GM11168 (cell line): ENCODE results near the gene LOXL4.
"Not testable (repeated sequence)": the region's sequence is repeated elsewhere in the genome, so short reads cannot be mapped to it uniquely, and the experiment has no call there.

ENCODE experiments used
- in situ Hi-C: fragments of 300-500 bp; cut with MboI; formaldehyde crosslinking; loops from one replicate; pipeline ENCODE4 v1.12.0; 2022; ENCODE audit warnings: low sequenced_read_pairs; ENCODE audit not compliant: unreplicated experiment

Gene LOXL4

DNA sequence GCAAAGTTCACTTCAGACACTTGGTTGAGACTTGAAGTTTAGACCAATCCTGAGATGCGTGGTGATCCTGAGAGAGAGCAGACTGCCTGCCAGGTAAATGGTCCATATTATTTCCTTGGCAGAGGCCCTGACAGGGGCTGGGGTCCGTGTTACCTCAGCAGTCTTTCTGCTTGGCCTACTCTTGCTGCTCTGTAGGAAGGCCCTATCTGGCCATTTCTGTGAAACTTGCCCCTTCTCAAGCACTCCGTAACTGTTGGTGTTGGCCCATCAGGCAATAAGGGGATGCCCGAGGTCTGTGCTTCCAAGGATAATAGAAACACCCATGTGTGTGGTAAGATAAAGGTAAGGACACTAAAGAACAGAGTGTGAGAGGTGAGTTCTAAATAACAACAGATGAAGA lies 20.0 kb downstream of the LOXL4 start:
- in situ Hi-C loops: no loop called here

DNA sequence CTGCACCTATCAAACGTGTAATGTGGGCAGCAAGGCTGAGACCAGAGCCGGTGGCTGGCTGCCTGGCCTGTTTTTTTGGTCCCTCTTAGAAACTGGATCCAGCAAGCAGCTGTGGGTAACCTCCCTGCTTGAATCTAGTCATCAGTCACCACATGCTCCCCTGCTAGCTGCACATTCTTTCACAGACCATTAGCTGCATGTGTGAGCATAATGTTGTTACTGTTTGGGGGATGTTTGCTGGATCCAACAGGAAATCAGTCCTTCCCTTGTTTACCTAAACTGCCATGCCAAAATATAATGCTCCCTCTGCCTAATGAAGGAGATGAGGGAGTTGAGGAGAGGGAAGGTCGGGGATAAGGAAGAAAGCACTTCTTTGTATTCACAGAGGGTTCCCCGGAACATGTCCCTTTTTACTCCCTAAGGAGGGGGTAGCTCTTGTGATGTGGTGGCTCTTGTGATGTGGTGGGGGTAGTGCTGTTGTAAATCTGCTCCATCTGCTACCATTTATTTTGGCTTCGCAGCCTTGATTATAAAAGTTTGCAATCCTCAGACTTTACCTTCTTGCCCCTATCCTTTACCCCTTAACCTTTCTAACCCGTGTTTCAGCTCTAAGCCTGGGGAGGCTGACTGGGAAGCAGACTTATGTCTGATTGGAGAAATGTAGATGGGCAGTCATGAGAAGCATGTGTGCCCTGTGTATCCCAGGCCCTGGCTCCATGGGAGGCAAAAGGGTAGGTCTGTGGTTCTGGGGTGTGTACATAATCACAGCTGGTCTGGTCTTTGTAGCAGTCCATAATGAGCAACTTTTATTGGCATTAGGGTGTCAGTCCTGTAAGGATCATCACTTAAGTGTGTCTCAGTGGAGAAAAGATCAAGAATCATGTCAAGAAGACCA lies 20.8 kb downstream of the LOXL4 start:
- in situ Hi-C loops: no loop called here

DNA sequence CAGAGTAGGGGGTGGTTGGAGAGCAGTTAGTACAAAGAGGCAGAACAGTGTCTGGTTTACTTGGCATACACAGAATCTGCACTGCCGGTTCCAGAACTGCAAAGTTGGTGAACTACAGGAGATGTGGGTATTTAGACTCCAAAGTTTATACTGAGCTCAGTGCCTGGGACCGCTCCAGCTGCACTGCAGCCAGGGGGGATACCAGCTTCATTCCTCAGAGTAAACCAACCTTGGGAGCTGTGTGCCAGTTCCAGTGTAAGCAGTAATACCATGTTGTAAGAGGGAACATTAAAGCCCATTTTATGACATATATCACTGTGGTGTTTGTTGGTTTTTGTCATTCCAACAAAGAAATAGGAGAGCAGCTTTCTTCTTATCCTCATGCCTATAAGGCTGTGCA lies 23.4 kb downstream of the LOXL4 start:
- in situ Hi-C loops: no loop called here

DNA sequence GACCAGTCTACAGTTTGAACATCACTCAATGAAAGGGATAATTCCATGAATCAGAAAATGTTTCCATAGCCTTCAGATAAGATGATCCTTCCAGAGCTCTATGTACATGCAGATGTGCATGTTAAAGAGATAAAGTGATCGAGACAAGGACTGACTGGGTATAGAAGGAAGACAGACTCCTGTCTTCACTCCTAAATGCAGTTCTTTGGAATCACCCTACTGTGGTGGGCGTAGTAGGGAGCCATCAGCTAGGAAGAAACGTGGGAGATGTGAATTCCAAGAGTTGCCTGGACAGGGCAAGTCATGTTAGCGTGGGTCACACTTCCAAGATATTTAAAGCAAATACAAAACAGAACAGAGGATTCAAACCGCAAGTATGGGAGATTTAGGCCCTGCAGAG lies 23.9 kb downstream of the LOXL4 start:
- in situ Hi-C loops: no loop called here

DNA sequence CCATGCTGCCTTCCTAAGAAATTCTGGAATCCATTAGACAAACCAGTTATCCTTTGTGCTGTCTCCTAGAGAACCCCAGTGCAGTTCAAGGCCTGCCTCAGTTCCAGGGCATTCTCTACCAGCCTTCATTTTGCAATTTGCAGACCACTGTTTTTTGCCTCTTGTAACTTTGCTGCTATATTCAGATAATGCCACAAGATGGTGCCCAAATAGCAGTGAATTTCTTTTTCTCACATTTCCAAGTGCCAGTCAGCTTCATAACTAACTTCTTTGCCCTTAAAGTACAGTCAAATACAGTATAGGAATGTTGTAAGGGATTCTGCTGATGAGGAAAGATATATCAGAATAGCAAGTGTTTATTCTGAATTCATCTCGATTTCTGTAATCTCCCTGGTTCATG lies 25.2 kb downstream of the LOXL4 start:
- in situ Hi-C loops: no loop called here

DNA sequence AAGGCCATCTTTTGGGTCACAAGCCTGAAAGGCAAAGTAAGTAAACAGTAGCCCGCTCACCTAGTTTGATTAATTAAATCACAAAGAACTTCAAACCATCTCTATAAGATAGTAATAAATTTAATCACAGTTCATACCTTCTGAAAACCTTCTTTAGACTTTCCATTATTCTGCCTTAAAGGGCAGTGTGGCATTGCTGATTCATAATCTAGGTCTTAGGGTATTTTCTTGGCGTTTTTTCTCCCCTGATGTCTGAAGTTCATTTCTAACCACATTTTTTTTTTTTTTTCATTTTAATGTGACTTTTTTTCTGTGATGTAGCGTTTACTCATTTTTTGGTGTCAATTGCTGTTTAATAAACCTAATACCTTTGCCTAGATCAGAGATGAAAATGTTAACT lies 27.5 kb downstream of the LOXL4 start:
- in situ Hi-C loops: no loop called here

DNA sequence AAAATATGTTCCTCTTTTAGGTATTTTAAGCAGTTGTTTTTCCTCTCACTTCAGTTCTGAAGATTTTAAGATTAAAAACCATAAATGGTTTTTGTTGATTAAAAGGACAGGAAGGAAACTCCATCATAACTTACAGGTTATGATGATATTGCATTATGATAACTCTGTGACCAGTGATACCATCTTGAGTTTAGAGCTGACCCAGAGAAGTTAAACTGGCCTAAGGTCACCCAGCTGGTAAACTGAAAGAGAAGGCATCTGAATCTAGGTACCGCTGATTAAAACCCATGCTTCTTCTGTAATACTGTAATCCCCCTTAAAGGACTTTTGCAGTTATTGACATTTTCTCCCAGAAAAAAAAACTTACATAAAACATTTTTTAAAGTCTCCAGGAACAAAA lies 29.6 kb downstream of the LOXL4 start:
- in situ Hi-C loops: no loop called here

DNA sequence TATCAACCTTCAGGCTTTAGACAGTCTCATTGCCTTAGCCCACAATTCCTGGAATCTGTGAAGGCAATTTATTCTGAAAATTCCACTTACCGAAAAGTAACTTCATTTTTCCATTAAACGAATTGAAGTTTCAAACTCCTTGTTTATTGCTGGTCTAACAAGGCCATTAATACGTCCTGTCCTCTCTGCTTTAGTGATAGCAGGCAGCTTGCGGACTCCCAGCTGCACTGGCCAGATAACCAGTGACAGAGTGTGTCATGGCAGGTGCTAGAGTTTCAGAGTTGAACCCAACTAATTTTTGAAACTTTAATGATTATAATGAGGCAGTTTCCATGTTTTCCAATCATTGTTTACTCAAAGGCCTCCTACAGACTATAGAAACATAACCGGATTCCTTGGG lies 31.1 kb downstream of the LOXL4 start:
- in situ Hi-C loops: no loop called here

DNA sequence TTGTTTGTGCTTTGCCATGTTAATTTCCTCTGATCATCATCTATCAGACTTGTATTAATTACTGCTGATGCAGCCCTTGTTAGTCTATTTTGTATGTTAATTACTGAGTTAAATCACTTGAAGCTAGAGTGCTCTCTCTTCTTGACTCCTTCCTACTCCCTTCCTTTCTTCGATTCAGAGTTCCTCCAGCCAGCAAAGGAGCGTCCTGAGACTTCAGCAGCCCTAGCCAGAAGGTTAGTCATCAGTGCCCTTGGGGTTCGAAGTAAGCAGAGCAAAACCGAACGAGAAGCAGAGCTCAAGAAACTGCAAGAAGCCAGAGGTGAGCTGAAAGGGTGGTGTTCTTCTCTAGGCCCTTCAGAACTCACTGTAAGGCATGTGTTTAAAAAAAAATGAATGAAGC lies 32.1 kb downstream of the LOXL4 start:
- in situ Hi-C loops: no loop called here

DNA sequence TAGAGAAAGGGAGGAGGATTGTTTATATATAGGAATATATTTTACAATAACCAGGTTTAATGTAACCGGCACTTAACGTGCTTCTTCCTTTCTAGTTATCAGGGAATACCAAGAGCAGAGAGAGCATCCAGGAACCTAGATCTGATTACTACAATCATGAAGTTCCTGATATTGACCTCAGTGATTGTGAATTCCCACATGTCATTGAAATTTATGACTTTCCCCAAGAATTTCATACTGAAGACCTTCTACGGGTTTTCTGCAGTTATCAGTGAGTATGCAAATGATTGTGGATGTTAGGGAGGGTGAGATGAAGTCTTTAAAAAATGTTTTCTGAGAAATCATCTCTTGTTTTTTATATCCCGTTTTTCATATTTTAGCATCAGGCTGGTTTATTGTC lies 36.6 kb downstream of the LOXL4 start:
- in situ Hi-C loops: no loop called here

DNA sequence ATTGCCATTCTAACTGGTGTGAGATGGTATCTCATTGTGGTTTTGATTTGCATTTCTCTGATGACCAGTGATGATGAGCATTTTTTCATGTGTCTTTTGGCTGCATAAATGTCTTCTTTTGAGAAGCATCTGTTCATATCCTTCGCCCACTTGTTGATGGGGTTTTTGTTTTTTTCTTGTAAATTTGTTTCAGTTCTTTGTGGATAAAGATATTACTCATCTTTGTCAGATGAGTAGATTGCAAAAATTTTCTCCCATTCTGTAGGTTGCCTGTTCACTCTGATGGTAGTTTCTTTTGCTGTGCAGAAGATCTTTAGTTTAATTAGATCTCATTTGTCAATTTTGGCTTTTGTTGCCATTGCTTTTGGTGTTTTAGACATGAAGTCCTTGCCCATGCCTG lies 39.7 kb downstream of the LOXL4 start:
- in situ Hi-C loops: not testable (repeated sequence)

DNA sequence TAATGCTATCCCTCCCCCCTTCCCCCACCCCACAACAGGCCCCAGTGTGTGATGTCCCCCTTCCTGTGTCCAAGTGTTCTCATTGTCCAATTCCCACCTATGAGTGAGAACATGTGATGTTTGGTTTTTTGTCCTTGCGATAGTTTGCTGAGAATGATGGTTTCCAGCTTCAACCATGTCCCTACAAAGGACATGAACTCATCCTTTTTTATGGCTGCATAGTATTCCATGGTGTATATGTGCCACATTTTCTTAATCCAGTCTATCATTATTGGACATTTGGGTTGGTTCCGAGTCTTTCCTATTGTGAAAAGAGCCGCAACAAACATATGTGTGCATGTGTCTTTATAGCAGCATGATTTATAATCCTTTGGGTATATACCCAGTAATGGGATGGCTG lies 40.3 kb downstream of the LOXL4 start:
- in situ Hi-C loops: not testable (repeated sequence)

DNA sequence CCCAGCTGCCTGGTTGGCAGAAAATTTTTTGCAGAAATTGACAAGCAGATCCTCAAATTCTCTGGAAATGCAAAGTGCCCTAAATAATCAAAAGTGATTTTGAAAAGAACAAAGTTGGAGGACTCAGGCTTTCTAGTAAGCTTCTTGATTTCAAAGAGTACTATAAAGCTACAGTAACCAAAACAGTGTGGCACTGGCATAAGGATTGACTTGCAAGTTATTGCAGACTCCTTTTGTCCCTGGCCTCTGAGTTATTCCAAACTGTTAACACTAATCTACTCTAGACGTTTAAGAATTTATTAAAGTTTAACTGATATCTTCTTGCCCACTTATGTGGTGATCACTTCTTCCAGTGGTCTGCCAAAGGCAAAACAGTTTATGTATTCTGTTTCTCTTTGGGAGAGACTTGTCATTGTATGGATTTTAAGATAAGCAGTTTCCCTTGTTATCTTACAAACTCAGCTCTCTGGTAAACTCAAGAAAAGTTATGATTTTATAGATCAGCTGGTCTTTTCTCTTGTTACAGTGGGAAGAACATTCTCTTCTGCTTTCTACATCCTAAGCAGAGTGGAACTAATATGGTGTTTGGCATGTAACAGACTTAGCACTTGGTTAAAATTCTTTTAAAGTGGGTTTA lies 41.4 kb downstream of the LOXL4 start:
- in situ Hi-C loops: no loop called here

DNA sequence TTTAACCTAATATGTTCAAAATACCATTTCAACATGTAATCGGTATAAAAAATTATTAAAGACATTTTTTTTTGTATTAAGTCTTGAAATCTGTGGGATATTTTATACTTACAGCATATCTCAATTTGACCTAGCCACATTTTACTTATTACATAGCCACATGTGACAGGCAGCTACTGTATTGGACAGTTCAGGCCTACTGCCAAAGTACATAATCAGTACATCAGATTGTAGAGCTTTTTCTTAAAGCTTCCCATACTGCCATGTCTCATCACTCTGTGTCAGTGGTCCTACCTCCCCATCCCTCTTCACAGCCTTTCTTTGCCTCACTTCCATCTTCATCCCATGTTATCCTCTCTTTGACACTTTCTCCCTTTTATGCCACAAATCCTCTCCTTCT lies 43.0 kb downstream of the LOXL4 start:
- in situ Hi-C loops: no loop called here

DNA sequence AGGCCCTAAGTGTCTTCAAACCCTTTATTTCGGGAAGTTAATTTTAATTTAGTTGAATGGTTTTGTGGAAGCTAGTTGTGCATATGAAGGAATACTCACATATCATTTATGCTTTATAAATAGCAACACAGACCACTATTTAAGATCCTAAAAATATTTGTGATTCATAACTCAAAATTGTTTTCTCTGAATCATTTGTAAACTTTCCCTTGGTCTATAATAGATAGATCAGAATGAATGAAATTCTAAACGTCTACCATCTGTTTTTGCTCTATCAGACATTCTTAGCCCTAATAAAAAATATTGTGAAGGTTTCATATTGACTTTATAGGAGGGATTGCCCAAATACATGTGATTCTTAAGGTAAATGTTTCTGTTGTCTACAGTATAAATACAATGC lies 43.5 kb downstream of the LOXL4 start:
- in situ Hi-C loops: no loop called here

DNA sequence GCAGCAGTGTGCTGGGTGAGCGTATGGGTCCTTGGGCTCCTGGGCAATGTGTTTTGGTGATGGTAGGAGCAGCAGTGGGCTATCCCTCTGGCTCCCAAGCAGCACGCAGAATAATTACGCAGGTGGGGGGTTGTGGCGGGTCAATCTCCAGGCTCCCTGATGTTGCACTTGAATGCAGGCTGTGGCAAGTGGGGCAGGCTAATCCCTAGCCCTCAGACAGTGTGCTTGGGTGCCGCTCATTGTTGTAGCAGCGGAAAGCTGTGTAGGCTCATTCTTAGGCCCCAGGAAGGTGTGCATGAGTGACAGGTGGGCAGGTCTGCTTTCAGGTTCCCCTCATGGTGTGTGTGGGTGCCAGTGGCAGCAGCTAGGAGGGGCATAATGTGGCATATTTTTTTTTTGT lies 44.1 kb downstream of the LOXL4 start:
- in situ Hi-C loops: no loop called here

DNA sequence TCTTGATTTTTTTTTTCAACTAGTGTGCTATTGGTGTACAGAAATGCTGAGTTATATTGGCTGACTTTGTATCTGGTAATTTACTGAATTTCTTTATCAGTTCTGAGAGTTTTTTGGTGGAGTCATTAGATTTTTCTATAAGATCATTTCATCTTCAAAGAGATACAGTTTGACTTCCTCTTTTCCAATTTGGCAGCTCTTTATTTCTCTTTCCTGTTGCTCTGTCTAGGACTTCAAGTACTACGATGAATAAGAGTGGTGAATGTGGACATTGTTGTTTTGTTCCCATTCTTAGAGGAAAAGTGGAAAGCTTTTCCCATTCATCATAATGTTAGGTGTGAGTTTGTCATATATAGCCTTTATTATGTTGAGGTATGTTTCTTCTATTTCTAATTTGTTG lies 50.2 kb downstream of the LOXL4 start:
- in situ Hi-C loops: no loop called here

DNA sequence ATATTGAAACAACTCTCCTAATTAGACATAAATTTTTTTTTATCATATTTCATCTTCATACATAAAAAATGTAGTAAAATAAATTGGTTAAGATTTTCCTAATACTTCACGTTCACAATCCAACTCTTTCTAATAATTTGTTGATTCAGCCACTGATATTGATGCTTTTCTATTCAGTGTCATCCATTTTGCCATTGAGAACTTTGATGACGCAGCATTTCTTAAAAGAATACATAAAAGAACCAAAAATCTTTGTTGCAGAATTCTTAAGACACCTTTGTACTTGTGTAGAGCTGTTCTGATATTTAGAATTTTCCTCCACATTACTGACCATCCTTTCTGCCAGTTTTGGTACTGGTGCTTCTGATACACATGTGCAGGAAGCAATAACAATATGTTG lies 52.6 kb downstream of the LOXL4 start:
- in situ Hi-C loops: no loop called here

DNA sequence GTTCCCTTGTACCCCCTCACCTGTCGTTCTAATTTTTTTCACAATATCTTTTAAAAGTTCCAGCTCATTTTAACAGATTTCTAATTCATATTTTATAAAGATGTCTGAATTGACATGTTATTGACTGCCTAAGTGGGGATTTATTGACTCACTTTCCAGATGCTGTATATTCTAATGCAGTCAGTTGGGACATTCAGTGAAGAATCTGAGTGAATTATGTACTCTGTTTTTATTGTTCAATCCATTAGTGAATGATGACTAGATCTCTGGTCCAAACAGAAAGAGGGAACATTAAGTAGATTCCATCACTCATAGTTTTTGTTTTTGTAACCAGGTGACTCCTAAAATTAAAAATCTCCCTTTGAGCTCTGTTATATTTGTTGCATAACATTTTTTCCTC lies 54.3 kb downstream of the LOXL4 start:
- in situ Hi-C loops: no loop called here

DNA sequence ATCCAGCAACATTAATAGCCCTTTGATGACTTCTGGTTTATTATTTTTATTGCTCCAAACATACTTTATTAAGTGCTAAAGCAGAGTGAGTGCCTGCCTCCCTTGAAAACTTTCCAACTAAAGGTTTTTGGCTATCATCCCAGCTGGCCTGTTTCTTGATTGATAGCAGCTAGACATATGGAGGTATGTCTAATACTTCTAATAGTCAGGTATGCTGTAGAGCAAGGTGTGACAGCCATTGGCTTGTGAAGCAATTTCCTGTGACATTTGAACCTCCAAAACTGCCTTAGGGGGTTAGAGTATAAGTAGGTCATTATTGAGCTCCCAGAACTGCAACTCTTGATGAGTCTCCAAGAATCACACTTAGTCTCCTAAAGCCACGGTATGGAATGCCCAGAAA lies 55.8 kb downstream of the LOXL4 start:
- in situ Hi-C loops: no loop called here

DNA sequence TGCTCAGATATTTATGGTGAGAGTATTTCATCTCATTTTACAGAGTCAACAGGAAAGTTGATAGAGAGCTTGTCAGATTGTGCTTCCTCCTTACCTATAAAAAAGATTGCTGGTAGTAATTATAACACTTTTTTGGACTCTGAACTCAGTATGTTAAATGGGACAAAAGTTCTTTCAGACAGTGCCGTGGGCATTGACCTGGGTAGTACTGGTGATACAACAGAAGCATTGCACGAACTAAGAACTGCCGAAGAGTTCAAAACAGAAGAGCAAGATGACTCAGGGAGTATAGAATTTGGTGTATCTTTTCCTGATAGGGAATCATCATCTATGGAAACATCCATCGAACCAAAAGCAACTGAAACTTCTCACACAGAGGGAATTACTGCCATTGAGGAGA lies 58.6 kb downstream of the LOXL4 start:
- in situ Hi-C loops: no loop called here

DNA sequence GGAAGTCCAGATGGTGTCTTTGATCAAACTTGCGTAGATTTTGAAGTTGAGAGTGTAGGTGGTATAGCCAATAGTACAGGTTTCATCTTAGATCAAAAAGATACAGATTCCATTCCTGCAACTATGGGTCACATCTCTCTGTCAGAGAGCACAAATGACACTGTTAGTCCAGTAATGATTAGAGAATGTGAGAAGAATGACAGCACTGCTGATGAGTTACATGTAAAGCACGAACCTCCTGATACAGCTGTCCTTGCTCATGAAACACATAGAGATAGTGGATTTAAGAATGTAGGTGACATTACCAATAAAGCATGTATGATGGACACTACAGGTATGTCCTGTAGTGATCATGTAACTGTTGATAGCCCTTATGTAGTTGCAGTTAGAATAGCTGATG lies 59.1 kb downstream of the LOXL4 start:
- in situ Hi-C loops: no loop called here
